H9 (cell line): Measurements from ENCODE around the gene TRMT112. TPM values are rescaled to one million over a fixed set of nuclear protein-coding genes. Genes with fewer than 3 reads are reported as not detected.

ENCODE experiments used
- DNase-seq: peaks from one replicate; pipeline ENCODE4 v3.0.0-alpha.2; 2017
- H2AFZ ChIP-seq: one replicate; pipeline ENCODE4 v1.6.1; 2013; ENCODE audit warnings: mild to moderate bottlenecking, low read length, control low read depth, moderate library complexity
- H2AK5ac ChIP-seq: 2 replicates; pipeline ENCODE4 v1.6.1; 2013; ENCODE audit warnings: low read length, control low read depth, mixed read lengths; ENCODE audit not compliant: insufficient read length
- H2BK120ac ChIP-seq: one replicate; pipeline ENCODE4 v1.6.1; 2013; ENCODE audit warnings: low read depth, mild to moderate bottlenecking, low read length, control low read depth, inconsistent platforms; ENCODE audit not compliant: poor library complexity, severe bottlenecking
- H2BK12ac ChIP-seq: 2 replicates; pipeline ENCODE4 v1.6.1; 2013; ENCODE audit warnings: low read length, control low read depth, mixed read lengths, low read depth; ENCODE audit not compliant: insufficient read length
- H2BK15ac ChIP-seq: 2 replicates; pipeline ENCODE4 v1.6.1; 2013; ENCODE audit warnings: low read depth, low read length, control low read depth
- H2BK20ac ChIP-seq: one replicate; pipeline ENCODE4 v1.6.1; 2013; ENCODE audit warnings: low read depth, mild to moderate bottlenecking, low read length, control low read depth, inconsistent platforms; ENCODE audit not compliant: poor library complexity, severe bottlenecking
- H2BK5ac ChIP-seq: 2 replicates; pipeline ENCODE4 v1.6.1; 2013; ENCODE audit warnings: low read length, control low read depth, mixed read lengths; ENCODE audit not compliant: insufficient read length
- H3K14ac ChIP-seq: 2 replicates; pipeline ENCODE4 v1.6.1; 2013; ENCODE audit warnings: low read length, control low read depth; ENCODE audit not compliant: insufficient read depth
- H3K18ac ChIP-seq: 2 replicates; pipeline ENCODE4 v1.6.1; 2013; ENCODE audit warnings: low read depth, mild to moderate bottlenecking, mixed read lengths, low read length, control low read depth; ENCODE audit not compliant: insufficient read length
- H3K23ac ChIP-seq: 2 replicates; pipeline ENCODE4 v1.6.1; 2013; ENCODE audit warnings: low read length, control low read depth, mixed read lengths, low read depth; ENCODE audit not compliant: insufficient read length
- H3K23me2 ChIP-seq: 2 replicates; pipeline ENCODE4 v1.6.1; 2013; ENCODE audit warnings: low read depth, mild to moderate bottlenecking, mixed read lengths, low read length, control low read depth; ENCODE audit not compliant: insufficient read length, poor library complexity, severe bottlenecking
- H3K27ac ChIP-seq: 2 replicates; pipeline ENCODE4 v1.5.1; 2013; ENCODE audit warnings: low read length, control low read depth, mixed read lengths, low read depth; ENCODE audit not compliant: insufficient read length
- H3K27me3 ChIP-seq: 2 replicates; pipeline ENCODE4 v1.6.1; 2013; ENCODE audit warnings: low read length, control low read depth, inconsistent platforms; ENCODE audit not compliant: insufficient read depth
- H3K4ac ChIP-seq: 2 replicates; pipeline ENCODE4 v1.6.1; 2013; ENCODE audit warnings: low read depth, mild to moderate bottlenecking, control low read depth, inconsistent platforms, low read length, moderate library complexity
- H3K4me1 ChIP-seq: 2 replicates; pipeline ENCODE4 v1.6.1; 2013; ENCODE audit warnings: low read length, control low read depth, inconsistent platforms; ENCODE audit not compliant: insufficient read depth
- H3K4me2 ChIP-seq: 2 replicates; pipeline ENCODE4 v1.6.1; 2013; ENCODE audit warnings: low read length, control low read depth, mixed read lengths; ENCODE audit not compliant: insufficient read length, insufficient read depth
- H3K56ac ChIP-seq: 2 replicates; pipeline ENCODE4 v1.6.1; 2013; ENCODE audit warnings: low read depth, mild to moderate bottlenecking, mixed read lengths, low read length, control low read depth; ENCODE audit not compliant: insufficient read length
- H3K79me1 ChIP-seq: 2 replicates; pipeline ENCODE4 v1.6.1; 2013; ENCODE audit warnings: low read depth, mild to moderate bottlenecking, moderate library complexity, low read length, control low read depth, inconsistent platforms; ENCODE audit not compliant: insufficient read depth, poor library complexity, severe bottlenecking
- H3K79me2 ChIP-seq: 2 replicates; pipeline ENCODE4 v1.6.1; 2013; ENCODE audit warnings: low read length, control low read depth, inconsistent platforms; ENCODE audit not compliant: insufficient read depth
- H3K9ac ChIP-seq: 2 replicates; pipeline ENCODE4 v1.6.1; 2013; ENCODE audit warnings: low read length, control low read depth, mixed read lengths; ENCODE audit not compliant: insufficient read length; ENCODE audit errors: extremely low read depth
- H3K9me3 ChIP-seq: one replicate; pipeline ENCODE4 v1.6.1; 2013; ENCODE audit warnings: low read depth, low read length, inconsistent platforms; ENCODE audit not compliant: control insufficient read depth
- H3T11ph ChIP-seq: one replicate; pipeline ENCODE4 v1.6.1; 2013; ENCODE audit warnings: mild to moderate bottlenecking, low read length, control low read depth, inconsistent platforms
- H4K20me1 ChIP-seq: one replicate; pipeline ENCODE4 v1.6.1; 2013; ENCODE audit not compliant: control insufficient read depth, insufficient read length, insufficient read depth
- H4K5ac ChIP-seq: 2 replicates; pipeline ENCODE4 v1.6.1; 2013; ENCODE audit warnings: low read depth, mild to moderate bottlenecking, mixed read lengths, low read length, control low read depth; ENCODE audit not compliant: insufficient read length
- H4K8ac ChIP-seq: replicated peaks from 2 replicates; pipeline ENCODE4 v1.6.1; 2013; ENCODE audit warnings: low read length, control low read depth, mixed read lengths, low read depth; ENCODE audit not compliant: insufficient read length
- H4K91ac ChIP-seq: 2 replicates; pipeline ENCODE4 v1.6.1; 2013; ENCODE audit warnings: low read depth, mild to moderate bottlenecking, moderate library complexity, mixed read lengths, low read length, control low read depth; ENCODE audit not compliant: insufficient read length
- H3K27ac Mint-ChIP-seq, 3 experiments: 2 replicates in 2 of 3; 3 replicates in 1 of 3; pipeline ENCODE4 v1.8.0; 2020 to 2021; ENCODE audit warnings: mixed read lengths in 3 of 3, mild to moderate bottlenecking in 1 of 3, moderate library complexity in 1 of 3
- H3K27me3 Mint-ChIP-seq: 2 replicates; pipeline ENCODE4 v1.8.0; 2021; ENCODE audit warnings: low read depth, mild to moderate bottlenecking, moderate library complexity, mixed read lengths
- H3K36me3 Mint-ChIP-seq, 3 experiments: 2 replicates in 2 of 3; 3 replicates in 1 of 3; pipeline ENCODE4 v1.8.0; 2020 to 2021; ENCODE audit warnings: low read depth in 3 of 3, mixed read lengths in 3 of 3; ENCODE audit not compliant: insufficient read depth in 1 of 3
- H3K4me1 Mint-ChIP-seq, 2 experiments: 2 replicates each; pipeline ENCODE4 v1.8.0; 2020; ENCODE audit warnings: mixed read lengths in 2 of 2
- H3K4me3 Mint-ChIP-seq, 2 experiments: 2 replicates in 1 of 2; 3 replicates in 1 of 2; pipeline ENCODE4 v1.8.0; 2020 to 2021; ENCODE audit warnings: mild to moderate bottlenecking in 2 of 2, mixed read lengths in 2 of 2, moderate library complexity in 1 of 2
- H3K9me3 Mint-ChIP-seq, 2 experiments: 2 replicates in 1 of 2; 3 replicates in 1 of 2; pipeline ENCODE4 v1.8.0; 2020; ENCODE audit warnings: mild to moderate bottlenecking in 2 of 2, mixed read lengths in 2 of 2, moderate library complexity in 1 of 2
- WGBS: extraction: QIAGEN DNeasy Blood & Tissue Kit; methylation state at CpG from one replicate; pipeline ENCODE4 v1.1.7; 2013; ENCODE audit warnings: missing lambda C conversion rate, low lambda C conversion rate, mixed read lengths; ENCODE audit not compliant: insufficient read length; ENCODE audit errors: extremely low coverage; 5-methylcytosine and 5-hydroxymethylcytosine counted together
- total RNA-seq: library from RNA; stranded (reverse); gene quantifications from 2 replicates; pipeline ENCODE4 v1.2.1, GENCODE V29; 2021
- TF ChIP-seq, protein P1 (sequence below): fragments of 200-600 bp; sonication (generic); conservative IDR thresholded peaks from 3 replicates; pipeline ENCODE4 v1.8.0; 2021; ENCODE audit warnings: antibody characterized with exemption, mild to moderate bottlenecking

The TRMT112 gene
- total RNA-seq, 1 experiment from 2014 or later = 315 TPM

DNA sequence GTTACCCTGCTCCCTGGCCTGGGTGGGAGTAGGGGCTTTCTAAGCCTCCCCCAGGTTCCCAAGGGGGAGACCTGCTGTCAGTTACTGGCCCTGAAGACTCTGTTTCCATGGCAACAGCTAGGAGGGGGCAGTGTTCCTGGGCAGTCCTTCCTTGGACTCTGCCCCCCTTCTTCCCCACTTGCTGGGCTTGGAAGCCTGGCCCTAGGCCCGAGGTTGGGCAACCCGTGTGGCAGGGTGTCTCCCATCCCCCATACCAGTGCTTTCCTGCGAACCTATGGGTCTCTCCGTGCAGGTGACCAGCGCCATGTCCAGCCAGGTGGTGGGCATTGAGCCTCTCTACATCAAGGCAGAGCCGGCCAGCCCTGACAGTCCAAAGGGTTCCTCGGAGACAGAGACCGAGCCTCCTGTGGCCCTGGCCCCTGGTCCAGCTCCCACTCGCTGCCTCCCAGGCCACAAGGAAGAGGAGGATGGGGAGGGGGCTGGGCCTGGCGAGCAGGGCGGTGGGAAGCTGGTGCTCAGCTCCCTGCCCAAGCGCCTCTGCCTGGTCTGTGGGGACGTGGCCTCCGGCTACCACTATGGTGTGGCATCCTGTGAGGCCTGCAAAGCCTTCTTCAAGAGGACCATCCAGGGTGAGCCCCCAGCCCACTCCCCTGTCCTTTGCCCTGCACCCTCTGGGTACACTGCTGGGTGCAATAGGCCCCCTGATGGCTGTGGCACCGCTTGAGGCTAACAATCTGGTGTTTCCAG is 10.3 kb downstream of the TRMT112 start:
- H3K18ac ChIP-seq = no peak overlapping the region
- no peak overlapping the region for H2BK20ac ChIP-seq
- H3K4ac ChIP-seq = no peak overlapping the region
- H3K9me3 Mint-ChIP-seq = no peaks in the 10 kb centered on the region
- H2AFZ ChIP-seq = no peak overlapping the region
- peaks cover 3% of the 10 kb centered on the region; the same call in 1 of the 2 replicates for H3K79me2 ChIP-seq
- no peak overlapping the region for H3K14ac ChIP-seq
- H3K23ac ChIP-seq = no peak overlapping the region
- H3K4me1 ChIP-seq = peaks cover 2% of the 10 kb centered on the region; the same call in 1 of the 2 replicates
- H3K27ac ChIP-seq = no peak overlapping the region
- no peaks in the 10 kb centered on the region for H3K27me3 ChIP-seq
- H3K27me3 Mint-ChIP-seq = peaks cover 16% of the 10 kb centered on the region
- no peak overlapping the region for H3K9ac ChIP-seq
- H2BK12ac ChIP-seq = no peak overlapping the region
- peaks cover 13% of the 10 kb centered on the region in 2 experiments for H3K4me1 Mint-ChIP-seq
- H2BK120ac ChIP-seq = no peak overlapping the region
- no peak overlapping the region for H4K8ac ChIP-seq
- H3K23me2 ChIP-seq = peaks cover 10% of the 10 kb centered on the region
- H3K36me3 Mint-ChIP-seq = peaks cover 6 to 9% (median 7%) of the 10 kb centered on the region in 3 experiments; a peak in 5 of 7 replicates
- H4K91ac ChIP-seq = no peak overlapping the region
- no peak overlapping the region; a peak in 1 of 7 replicates for H3K27ac Mint-ChIP-seq
- H3T11ph ChIP-seq = no peak overlapping the region
- no peaks in the 10 kb centered on the region for H3K9me3 ChIP-seq
- no peaks in the 10 kb centered on the region for H4K20me1 ChIP-seq
- TF ChIP-seq, protein P1, sequence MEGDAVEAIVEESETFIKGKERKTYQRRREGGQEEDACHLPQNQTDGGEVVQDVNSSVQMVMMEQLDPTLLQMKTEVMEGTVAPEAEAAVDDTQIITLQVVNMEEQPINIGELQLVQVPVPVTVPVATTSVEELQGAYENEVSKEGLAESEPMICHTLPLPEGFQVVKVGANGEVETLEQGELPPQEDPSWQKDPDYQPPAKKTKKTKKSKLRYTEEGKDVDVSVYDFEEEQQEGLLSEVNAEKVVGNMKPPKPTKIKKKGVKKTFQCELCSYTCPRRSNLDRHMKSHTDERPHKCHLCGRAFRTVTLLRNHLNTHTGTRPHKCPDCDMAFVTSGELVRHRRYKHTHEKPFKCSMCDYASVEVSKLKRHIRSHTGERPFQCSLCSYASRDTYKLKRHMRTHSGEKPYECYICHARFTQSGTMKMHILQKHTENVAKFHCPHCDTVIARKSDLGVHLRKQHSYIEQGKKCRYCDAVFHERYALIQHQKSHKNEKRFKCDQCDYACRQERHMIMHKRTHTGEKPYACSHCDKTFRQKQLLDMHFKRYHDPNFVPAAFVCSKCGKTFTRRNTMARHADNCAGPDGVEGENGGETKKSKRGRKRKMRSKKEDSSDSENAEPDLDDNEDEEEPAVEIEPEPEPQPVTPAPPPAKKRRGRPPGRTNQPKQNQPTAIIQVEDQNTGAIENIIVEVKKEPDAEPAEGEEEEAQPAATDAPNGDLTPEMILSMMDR = no peak
- peak overlapping the region; percentile 90 to 92 for H3K4me3 Mint-ChIP-seq
- no peak overlapping the region for H2AK5ac ChIP-seq
- DNase-seq = no peak
- peak overlapping the region; percentile 87 for H3K4me2 ChIP-seq
- peaks cover 5% of the 10 kb centered on the region for H3K79me1 ChIP-seq
- no peak overlapping the region for H2BK5ac ChIP-seq
- H4K5ac ChIP-seq = no peak overlapping the region
- WGBS = no CpG with 5 or more reads among the region's 15 CpGs
- no peak overlapping the region for H3K56ac ChIP-seq
- H2BK15ac ChIP-seq = no peak overlapping the region
